H1 (cell line): ENCODE results near the gene ELMO3. TPM values are rescaled to one million over a fixed set of nuclear protein-coding genes. Genes with fewer than 3 reads are reported as not detected.

Experiments
- CTCF ChIA-PET: fragments of 300-600 bp; sonication (Branson Sonifier 250); formaldehyde crosslinking; loops from one replicate; lab custom pipeline; 2021; ENCODE audit not compliant: partially characterized antibody; lab: Charles Lee
- POLR2A ChIA-PET: fragments of 300-600 bp; sonication (Branson Sonifier 250); formaldehyde crosslinking; loops from one replicate; lab custom pipeline; 2021; ENCODE audit warnings: inconsistent platforms; ENCODE audit not compliant: partially characterized antibody; lab: Charles Lee
- DNase-seq, 2 experiments: peaks; one replicate each; pipeline versions ENCODE4 v3.0.0 to v3.0.0-alpha.2; 2010 to 2022; ENCODE audit warnings: low spot score in 2 of 2, low read depth in 1 of 2, mixed read lengths in 1 of 2
- FAIRE-seq: peaks from 2 replicates; lab custom pipeline; 2011; peaks lifted over from hg19 to GRCh38; lab: Jason Lieb, UNC
- H2AFZ ChIP-seq: 2 replicates; pipeline ENCODE4 v1.8.1; 2012; ENCODE audit warnings: low read length, inconsistent platforms
- H2AK5ac ChIP-seq: 2 replicates; pipeline ENCODE4 v1.6.1; 2013; ENCODE audit warnings: low read depth, low read length
- H2BK120ac ChIP-seq: replicated peaks from 2 replicates; pipeline ENCODE3; 2013; ENCODE audit warnings: low read depth, low read length, inconsistent platforms
- H2BK12ac ChIP-seq: 2 replicates; pipeline ENCODE4 v1.6.1; 2013; ENCODE audit warnings: low read depth, low read length
- H2BK15ac ChIP-seq: 2 replicates; pipeline ENCODE4 v1.6.1; 2013; ENCODE audit warnings: low read length
- H2BK20ac ChIP-seq: 2 replicates; pipeline ENCODE4 v1.6.1; 2013; ENCODE audit warnings: low read length
- H2BK5ac ChIP-seq: 2 replicates; pipeline ENCODE4 v1.6.1; 2013; ENCODE audit warnings: low read depth, low read length
- H3K14ac ChIP-seq: 2 replicates; pipeline ENCODE4 v1.6.1; 2013; ENCODE audit warnings: inconsistent platforms; ENCODE audit not compliant: insufficient read length
- H3K18ac ChIP-seq: 2 replicates; pipeline ENCODE4 v1.6.1; 2013; ENCODE audit warnings: low read length; ENCODE audit errors: extremely low read depth
- H3K23ac ChIP-seq: 2 replicates; pipeline ENCODE4 v1.6.1; 2013; ENCODE audit warnings: inconsistent platforms; ENCODE audit not compliant: insufficient read length
- H3K23me2 ChIP-seq: 2 replicates; pipeline ENCODE4 v1.6.1; 2013; ENCODE audit warnings: low read depth, low read length
- H3K27ac ChIP-seq: 2 replicates; pipeline ENCODE4 v1.6.1; 2011; ENCODE audit warnings: low read depth, low read length, inconsistent platforms
- H3K27me3 ChIP-seq, 4 experiments: replicated peaks in 1 of 4; 1 replicate in 1 of 4; 2 replicates in 3 of 4; pipeline versions ENCODE4 v1.6.1 to v1.8.1; 2011 to 2013; ENCODE audit warnings: low read length in 3 of 4, mild to moderate bottlenecking in 3 of 4, inconsistent platforms in 2 of 4, mixed read lengths in 2 of 4, moderate library complexity in 1 of 4; ENCODE audit not compliant: control insufficient read depth in 3 of 4, insufficient read depth in 3 of 4; ENCODE audit errors: extremely low read depth in 1 of 4
- H3K36me3 ChIP-seq, 4 experiments: 2 replicates each; pipeline versions ENCODE4 v1.6.1 to v1.8.1; 2011 to 2013; ENCODE audit warnings: mild to moderate bottlenecking in 4 of 4, low read length in 3 of 4, moderate library complexity in 2 of 4, control low read depth in 1 of 4, inconsistent platforms in 1 of 4; ENCODE audit not compliant: insufficient read depth in 4 of 4, control insufficient read depth in 2 of 4
- H3K4ac ChIP-seq: replicated peaks from 2 replicates; pipeline ENCODE3; 2013; ENCODE audit warnings: low read length, low read depth, mixed read lengths, inconsistent platforms; ENCODE audit not compliant: insufficient read length
- H3K4me1 ChIP-seq, 4 experiments: replicated peaks in 1 of 4; 1 replicate in 1 of 4; 2 replicates in 3 of 4; pipeline versions ENCODE4 v1.6.1 to v1.8.1; 2011 to 2013; ENCODE audit warnings: low read length in 3 of 4, inconsistent platforms in 2 of 4, mixed read lengths in 1 of 4; ENCODE audit not compliant: insufficient read depth in 4 of 4, control insufficient read depth in 3 of 4
- H3K4me2 ChIP-seq, 2 experiments: 2 replicates each; pipeline versions ENCODE4 v1.6.1 to v1.8.1; 2011 to 2013; ENCODE audit warnings: low read depth in 2 of 2, low read length in 2 of 2, control low read depth in 1 of 2, inconsistent platforms in 1 of 2, mild to moderate bottlenecking in 1 of 2; ENCODE audit not compliant: insufficient read depth in 1 of 2
- H3K4me3 ChIP-seq, 4 experiments: fragments of 200-600, 300-600 bp in 1 of 4; sonication (generic), shearing (Covaris generic), sonication (Bioruptor Twin) in 1 of 4; 2 replicates each; pipeline versions ENCODE4 v1.5.1 to v1.8.1; 2011 to 2016; ENCODE audit warnings: low read length in 4 of 4, low read depth in 3 of 4, control low read depth in 2 of 4, inconsistent platforms in 2 of 4, mild to moderate bottlenecking in 2 of 4, mixed read lengths in 1 of 4, moderate library complexity in 1 of 4; ENCODE audit not compliant: insufficient read depth in 2 of 4; ENCODE audit errors: extremely low read depth in 1 of 4
- H3K56ac ChIP-seq: replicated peaks from 2 replicates; pipeline ENCODE3; 2013; ENCODE audit warnings: low read depth, mild to moderate bottlenecking, mixed read lengths, low read length, inconsistent platforms; ENCODE audit not compliant: insufficient read length
- H3K79me1 ChIP-seq: 2 replicates; pipeline ENCODE4 v1.6.1; 2013; ENCODE audit warnings: low read depth, low read length, control low read depth
- H3K79me2 ChIP-seq, 2 experiments: 2 replicates each; pipeline versions ENCODE4 v1.6.1 to v1.8.1; 2012 to 2013; ENCODE audit warnings: low read length in 2 of 2, mild to moderate bottlenecking in 2 of 2, inconsistent platforms in 1 of 2; ENCODE audit not compliant: insufficient read depth in 2 of 2, control insufficient read depth in 1 of 2
- H3K9ac ChIP-seq, 4 experiments: replicated peaks in 1 of 4; 1 replicate in 1 of 4; 2 replicates in 3 of 4; pipeline versions ENCODE4 v1.6.1 to v1.8.1; 2011 to 2013; ENCODE audit warnings: low read depth in 3 of 4, low read length in 3 of 4, control low read depth in 2 of 4, mild to moderate bottlenecking in 2 of 4, moderate library complexity in 2 of 4, inconsistent platforms in 1 of 4; ENCODE audit errors: extremely low read depth in 1 of 4
- H3K9me3 ChIP-seq, 2 experiments: 2 replicates each; pipeline versions ENCODE4 v1.6.1 to v1.8.1; 2012 to 2013; ENCODE audit warnings: mild to moderate bottlenecking in 2 of 2, moderate library complexity in 2 of 2, control low read depth in 1 of 2, inconsistent platforms in 1 of 2, low read depth in 1 of 2, low read length in 1 of 2, mixed read lengths in 1 of 2; ENCODE audit not compliant: insufficient read depth in 2 of 2
- H4K20me1 ChIP-seq, 2 experiments: replicated peaks in 1 of 2; 2 replicates each; pipeline versions ENCODE3 to v1.8.1; 2011 to 2013; ENCODE audit warnings: inconsistent platforms in 2 of 2, low read length in 2 of 2, mild to moderate bottlenecking in 1 of 2; ENCODE audit not compliant: insufficient read depth in 2 of 2, control insufficient read depth in 1 of 2
- H4K5ac ChIP-seq: 2 replicates; pipeline ENCODE4 v1.6.1; 2013; ENCODE audit warnings: low read length, low read depth, mixed read lengths, inconsistent platforms; ENCODE audit not compliant: insufficient read length
- H4K8ac ChIP-seq: 2 replicates; pipeline ENCODE4 v1.8.0; 2013; ENCODE audit warnings: mild to moderate bottlenecking, moderate library complexity, low read length, inconsistent platforms; ENCODE audit not compliant: insufficient read depth; ENCODE audit errors: extremely low read depth
- H4K91ac ChIP-seq: replicated peaks from 2 replicates; pipeline ENCODE3; 2013; ENCODE audit warnings: low read length, mixed read lengths, inconsistent platforms; ENCODE audit not compliant: insufficient read length
- SUZ12 ChIP-seq: fragments of 200-600 bp; sonication (generic); IDR thresholded peaks from 2 replicates; pipeline ENCODE4 v1.6.1; 2012; ENCODE audit warnings: mild to moderate bottlenecking, inconsistent platforms, low read length, moderate library complexity, mixed read lengths
- TEAD4 ChIP-seq: IDR thresholded peaks from 2 replicates; pipeline ENCODE4 v1.6.1; 2012; ENCODE audit warnings: low read depth, low read length, inconsistent platforms, mixed read lengths
- WGBS, 2 experiments: shearing (Covaris generic) in 1 of 2; methylation state at CpG; one replicate each; pipeline versions ENCODE4 v1.1.6 to v1.1.7; 2013 to 2015; ENCODE audit warnings: low lambda C conversion rate in 2 of 2, mixed read lengths in 2 of 2, inconsistent platforms in 1 of 2, low coverage in 1 of 2, missing lambda C conversion rate in 1 of 2; ENCODE audit not compliant: insufficient replicate concordance in 2 of 2, insufficient coverage in 1 of 2, insufficient read length in 1 of 2; ENCODE audit errors: extremely low coverage in 1 of 2, missing lambda C conversion rate in 1 of 2; 5-methylcytosine and 5-hydroxymethylcytosine counted together
- polyA plus RNA-seq, 7 experiments: library from polyadenylated mRNA; depleted of rRNA in 3 of 7; stranded (reverse) in 5 of 7; unstranded in 2 of 7; fragments of >200 nt in 5 of 7; fragments of 200-250 nt in 2 of 7; gene quantifications; 1 replicate in 5 of 7; 2 replicates in 1 of 7; 4 replicates in 1 of 7; pipeline versions ENCODE4 v1.2.1 to v1.2.3, GENCODE V29; 2011 to 2013; ENCODE audit warnings: missing spikeins in 2 of 7, mixed read lengths in 2 of 7
- total RNA-seq: library from RNA; stranded (reverse); fragmentation: NEBNext Ultra II Directional; extraction: Animal tissue kit (Norgen Biotek cat#: 25700); gene quantifications from 2 replicates; pipeline ENCODE4 v1.2.1, GENCODE V29; 2021

The ELMO3 gene
- total and polyA plus RNA-seq, 2 of the 8 experiments (the other 6 are each of a cell fraction or from before 2014, with no cell fraction given) = 9.6 to 10.9 TPM

GRCh38 chr16:67186550-67186950 lies 12.4 kb upstream of the ELMO3 start:
- H3K23ac ChIP-seq = no peak overlapping the region
- no peak overlapping the region for H4K5ac ChIP-seq
- H2AFZ ChIP-seq = no peak overlapping the region
- no peak overlapping the region for H3K56ac ChIP-seq
- H3K4me3 ChIP-seq = no peak overlapping the region
- no peak overlapping the region for H2BK5ac ChIP-seq
- no peaks in the 10 kb centered on the region for H3K9me3 ChIP-seq
- H4K8ac ChIP-seq = no peak overlapping the region
- no peak overlapping the region for H3K9ac ChIP-seq
- no peak overlapping the region for H3K18ac ChIP-seq
- H4K20me1 ChIP-seq = peaks cover 2 to 18% of the 10 kb centered on the region in 2 experiments
- H3K79me1 ChIP-seq = no peaks in the 10 kb centered on the region
- peaks cover 0 to 5% of the 10 kb centered on the region in 2 experiments; a peak in 1 of 4 replicates for H3K79me2 ChIP-seq
- no peaks in the 10 kb centered on the region; a peak in 1 of 8 replicates for H3K36me3 ChIP-seq
- H3K27ac ChIP-seq = no peak overlapping the region
- WGBS, 2 experiments = 78% methylated on average over 5 of the region's 5 CpGs; no CpG with 5 or more reads in 1 of the 2 experiments
- DNase-seq (no peak), FAIRE-seq (no peak)
- no peak overlapping the region for H3K4me2 ChIP-seq
- H2BK20ac ChIP-seq = no peak overlapping the region
- H2BK12ac ChIP-seq = no peak overlapping the region
- H3K4me1 ChIP-seq = peaks cover 0 to 17% (median 10%) of the 10 kb centered on the region in 4 experiments; a peak in 6 of 7 replicates
- H2BK15ac ChIP-seq = peak overlapping the region; percentile 6; the same call in 1 of the 2 replicates
- no peak overlapping the region for H3K4ac ChIP-seq
- no peak overlapping the region for H2AK5ac ChIP-seq
- peaks cover 8 to 32% (median 19%) of the 10 kb centered on the region in 4 experiments for H3K27me3 ChIP-seq
- CTCF ChIA-PET = interaction anchor here (0.6 to 9.3 kb wide), 6 partner anchors 13 to 209 kb away, joined by 3 to 151 read pairs (median 41); partner anchors contain the start of genes ELMO3, FBXL8, HSF4 and NOL3
- H2BK120ac ChIP-seq = no peak overlapping the region
- POLR2A ChIA-PET = interaction anchor here (0.5 to 1.6 kb wide), 5 partner anchors 11 to 623 kb away, joined by 3 to 8 read pairs (median 3); no protein-coding TSS in a partner anchor
- H4K91ac ChIP-seq = no peak overlapping the region
- TF ChIP-seq SUZ12 = no peak
- 0 out of 2 replicates have a peak, but pooled peaks have one; percentile 18 for TF ChIP-seq TEAD4
- no peak overlapping the region for H3K14ac ChIP-seq
- H3K23me2 ChIP-seq = peaks cover 13% of the 10 kb centered on the region; the same call in 1 of the 2 replicates
